Endothelial cell of umbilical vein (primary cell): ENCODE results near the gene AFAP1L2.

ENCODE experiments used
- EZH2 ChIP-seq: IDR thresholded peaks from 2 replicates; pipeline ENCODE4 v1.6.1; 2012; ENCODE audit warnings: borderline replicate concordance, low read depth, mild to moderate bottlenecking, moderate library complexity, low read length, inconsistent platforms; ENCODE audit not compliant: severe bottlenecking
- FOS ChIP-seq: IDR thresholded peaks from 2 replicates; pipeline ENCODE4 v1.6.1; 2011; ENCODE audit warnings: mild to moderate bottlenecking, low read length, moderate library complexity, borderline replicate concordance; ENCODE audit not compliant: insufficient read depth
- GATA2 ChIP-seq: IDR thresholded peaks from 2 replicates; pipeline ENCODE4 v1.7.0; 2011; ENCODE audit warnings: low read depth, mild to moderate bottlenecking, moderate library complexity, mixed read lengths, low read length; ENCODE audit not compliant: insufficient read length, insufficient read depth
- JUN ChIP-seq: IDR thresholded peaks from 2 replicates; pipeline ENCODE4 v1.6.1; 2011; ENCODE audit warnings: borderline replicate concordance, low read depth; ENCODE audit not compliant: insufficient read length, insufficient read depth
- POLR2A ChIP-seq: IDR thresholded peaks from 2 replicates; pipeline ENCODE4 v1.6.1; 2012; ENCODE audit warnings: low read depth, mild to moderate bottlenecking, control low read depth, low read length
- POLR2AphosphoS5 ChIP-seq: IDR thresholded peaks from 2 replicates; pipeline ENCODE4 v1.6.1; 2012; ENCODE audit warnings: low read depth, mild to moderate bottlenecking, control low read depth, low read length, moderate library complexity; ENCODE audit not compliant: insufficient read depth
- TF ChIP-seq, protein P1 (sequence below), 2 donors: IDR thresholded peaks; 1 replicate in 1 of 2; 2 replicates in 1 of 2; pipeline ENCODE4 v1.5.1; 2011; ENCODE audit warnings: low read length in 2 of 2, mild to moderate bottlenecking in 2 of 2, moderate library complexity in 2 of 2, control low read depth in 1 of 2, inconsistent platforms in 1 of 2, low read depth in 1 of 2; ENCODE audit not compliant: insufficient read depth in 1 of 2; ENCODE audit errors: extremely low read depth in 1 of 2
- TF ChIP-seq, protein P2 (sequence below): IDR thresholded peaks from 2 replicates; pipeline ENCODE4 v1.6.1; 2011; ENCODE audit not compliant: insufficient read depth, insufficient read length

DNA sequence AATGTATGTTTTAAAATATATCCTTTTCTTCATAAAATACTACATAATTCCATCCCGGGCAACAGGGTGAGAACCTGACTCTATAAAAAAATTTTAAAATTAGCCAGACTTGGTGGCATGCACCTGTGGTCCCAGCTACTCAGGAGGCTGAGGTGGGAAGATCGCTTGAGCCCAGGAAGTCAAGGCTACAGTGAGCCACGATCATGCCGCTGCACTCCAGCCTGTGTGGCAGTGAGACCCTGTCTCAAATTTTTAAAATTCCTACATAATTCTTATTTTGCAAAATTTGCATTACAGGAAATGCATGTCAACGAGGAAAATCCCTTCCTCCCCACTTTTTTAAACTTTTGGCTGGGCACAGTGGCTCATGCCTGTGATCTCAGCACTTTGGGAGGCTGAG is 31.3 kb downstream of the AFAP1L2 start:
- no peak for TF ChIP-seq POLR2A
- TF ChIP-seq FOS: no peak
- TF ChIP-seq, protein P1, sequence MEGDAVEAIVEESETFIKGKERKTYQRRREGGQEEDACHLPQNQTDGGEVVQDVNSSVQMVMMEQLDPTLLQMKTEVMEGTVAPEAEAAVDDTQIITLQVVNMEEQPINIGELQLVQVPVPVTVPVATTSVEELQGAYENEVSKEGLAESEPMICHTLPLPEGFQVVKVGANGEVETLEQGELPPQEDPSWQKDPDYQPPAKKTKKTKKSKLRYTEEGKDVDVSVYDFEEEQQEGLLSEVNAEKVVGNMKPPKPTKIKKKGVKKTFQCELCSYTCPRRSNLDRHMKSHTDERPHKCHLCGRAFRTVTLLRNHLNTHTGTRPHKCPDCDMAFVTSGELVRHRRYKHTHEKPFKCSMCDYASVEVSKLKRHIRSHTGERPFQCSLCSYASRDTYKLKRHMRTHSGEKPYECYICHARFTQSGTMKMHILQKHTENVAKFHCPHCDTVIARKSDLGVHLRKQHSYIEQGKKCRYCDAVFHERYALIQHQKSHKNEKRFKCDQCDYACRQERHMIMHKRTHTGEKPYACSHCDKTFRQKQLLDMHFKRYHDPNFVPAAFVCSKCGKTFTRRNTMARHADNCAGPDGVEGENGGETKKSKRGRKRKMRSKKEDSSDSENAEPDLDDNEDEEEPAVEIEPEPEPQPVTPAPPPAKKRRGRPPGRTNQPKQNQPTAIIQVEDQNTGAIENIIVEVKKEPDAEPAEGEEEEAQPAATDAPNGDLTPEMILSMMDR (IDR thresholded peaks at IDR 0.05; ENCODE audit: extremely low read depth in 1 of 2, insufficient read depth in 1 of 2, low read depth in 1 of 2, low read length in 2 of 2): no peak
- no peak for TF ChIP-seq GATA2
- TF ChIP-seq EZH2: no peak
- no peak for TF ChIP-seq JUN
- TF ChIP-seq, protein P2, sequence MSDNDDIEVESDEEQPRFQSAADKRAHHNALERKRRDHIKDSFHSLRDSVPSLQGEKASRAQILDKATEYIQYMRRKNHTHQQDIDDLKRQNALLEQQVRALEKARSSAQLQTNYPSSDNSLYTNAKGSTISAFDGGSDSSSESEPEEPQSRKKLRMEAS: no peak
- no peak for TF ChIP-seq POLR2AphosphoS5
